Measurements from ENCODE around the gene IPO8.
"Not testable (repeated sequence)": the region's sequence is repeated elsewhere in the genome, so short reads cannot be mapped to it uniquely, and the experiment has no call there.

GRCh38 chr12:30609819-30610218 is 85.8 kb downstream of the IPO8 start:
- TF ChIP-seq, protein P1, sequence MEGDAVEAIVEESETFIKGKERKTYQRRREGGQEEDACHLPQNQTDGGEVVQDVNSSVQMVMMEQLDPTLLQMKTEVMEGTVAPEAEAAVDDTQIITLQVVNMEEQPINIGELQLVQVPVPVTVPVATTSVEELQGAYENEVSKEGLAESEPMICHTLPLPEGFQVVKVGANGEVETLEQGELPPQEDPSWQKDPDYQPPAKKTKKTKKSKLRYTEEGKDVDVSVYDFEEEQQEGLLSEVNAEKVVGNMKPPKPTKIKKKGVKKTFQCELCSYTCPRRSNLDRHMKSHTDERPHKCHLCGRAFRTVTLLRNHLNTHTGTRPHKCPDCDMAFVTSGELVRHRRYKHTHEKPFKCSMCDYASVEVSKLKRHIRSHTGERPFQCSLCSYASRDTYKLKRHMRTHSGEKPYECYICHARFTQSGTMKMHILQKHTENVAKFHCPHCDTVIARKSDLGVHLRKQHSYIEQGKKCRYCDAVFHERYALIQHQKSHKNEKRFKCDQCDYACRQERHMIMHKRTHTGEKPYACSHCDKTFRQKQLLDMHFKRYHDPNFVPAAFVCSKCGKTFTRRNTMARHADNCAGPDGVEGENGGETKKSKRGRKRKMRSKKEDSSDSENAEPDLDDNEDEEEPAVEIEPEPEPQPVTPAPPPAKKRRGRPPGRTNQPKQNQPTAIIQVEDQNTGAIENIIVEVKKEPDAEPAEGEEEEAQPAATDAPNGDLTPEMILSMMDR (IDR thresholded peaks at IDR 0.05): not testable (repeated sequence)
- not testable (repeated sequence) for TF ChIP-seq POLR2AphosphoS5 (IDR thresholded peaks at IDR 0.05)

Data from stomach (tissue), 4 donors.